Omental fat pad (tissue), 4 donors: ENCODE measurements around the gene DHRSX. TPM values are rescaled to one million over a fixed set of nuclear protein-coding genes. Genes with fewer than 3 reads are reported as not detected.

Source experiments
- ATAC-seq: fragments of 150-250 bp; one replicate; pipeline ENCODE4 v1.9.1; 2016; ENCODE audit warnings: mild to moderate bottlenecking, moderate library complexity; ENCODE audit not compliant: low FRiP score
- DNase-seq: peaks from one replicate; pipeline ENCODE4 v3.0.0-alpha.2; 2019; ENCODE audit warnings: low spot score
- CTCF ChIP-seq, 3 donors: fragments of 450-650 bp; IDR thresholded peaks; one replicate each; pipeline ENCODE4 v1.5.1; 2016 to 2017; ENCODE audit warnings: antibody characterized with exemption in 3 of 3, mild to moderate bottlenecking in 3 of 3, moderate library complexity in 2 of 3
- total RNA-seq, 4 donors: library from RNA; depleted of rRNA; stranded (reverse); fragments of >200 nt; gene quantifications; one replicate each; pipeline ENCODE4 v1.1.0, GENCODE V29; 2016

The DHRSX gene
- total RNA-seq, 4 donors from 2014 or later: 18.6 to 34.2 (median 21.4) TPM

DNA sequence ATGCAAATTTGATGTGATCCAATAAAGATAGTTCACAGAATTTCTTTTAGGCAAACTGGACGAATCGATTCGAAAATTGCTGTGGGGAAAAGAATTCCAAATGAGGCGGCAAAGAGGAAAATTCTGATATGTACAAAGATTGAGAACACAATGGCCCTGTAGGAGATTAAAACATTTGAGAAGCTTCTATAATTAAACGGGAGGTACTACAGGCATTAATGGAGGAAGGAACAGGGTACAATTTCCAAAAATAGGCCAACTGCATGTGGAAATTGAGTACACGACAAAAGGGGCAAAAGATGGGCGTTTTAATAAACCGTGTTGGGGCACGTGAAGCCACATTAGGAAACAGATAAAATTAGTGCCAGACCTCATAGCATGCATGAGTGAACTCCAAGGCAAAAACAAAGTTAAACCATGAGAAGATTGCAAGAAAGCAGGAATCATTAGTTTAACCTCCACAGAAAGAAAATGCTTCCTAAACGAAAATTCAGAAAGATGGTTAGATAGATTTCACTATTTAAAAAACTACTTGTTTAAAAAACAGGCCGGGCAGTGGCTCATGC lies 68.4 kb downstream of the DHRSX start:
- no peak for TF ChIP-seq CTCF (IDR thresholded peaks at IDR 0.05)
- DNase-seq: no peak
- ATAC-seq: no peak

DNA sequence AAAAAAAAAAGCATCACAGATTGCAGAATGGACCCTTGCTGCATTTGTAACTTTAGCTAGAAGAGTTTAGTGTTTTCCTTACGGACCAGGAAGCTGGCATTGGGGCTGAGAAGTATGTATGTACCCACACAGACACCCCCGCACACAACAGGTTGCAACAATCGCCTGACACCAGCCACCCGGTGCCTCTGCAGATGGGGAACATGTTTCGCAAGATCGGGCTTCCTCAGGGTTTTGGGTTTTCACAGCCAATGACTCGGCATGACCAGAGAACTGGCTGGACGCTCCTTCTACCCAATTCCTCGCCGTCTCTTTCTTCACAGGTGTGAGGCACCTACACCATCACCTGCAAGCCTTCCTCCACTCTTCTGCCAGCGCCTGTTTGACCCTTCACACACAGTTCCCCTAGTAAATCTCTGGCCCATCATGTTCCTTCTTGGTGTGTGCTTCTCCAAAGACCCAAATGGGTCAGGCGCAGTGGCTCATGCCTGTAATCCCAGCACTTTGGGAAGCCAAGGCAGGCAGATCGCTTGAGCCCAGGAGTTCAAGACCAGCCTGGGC lies 70.4 kb downstream of the DHRSX start:
- no peak for ATAC-seq
- no peak for TF ChIP-seq CTCF (IDR thresholded peaks at IDR 0.05)
- DNase-seq: no peak

DNA sequence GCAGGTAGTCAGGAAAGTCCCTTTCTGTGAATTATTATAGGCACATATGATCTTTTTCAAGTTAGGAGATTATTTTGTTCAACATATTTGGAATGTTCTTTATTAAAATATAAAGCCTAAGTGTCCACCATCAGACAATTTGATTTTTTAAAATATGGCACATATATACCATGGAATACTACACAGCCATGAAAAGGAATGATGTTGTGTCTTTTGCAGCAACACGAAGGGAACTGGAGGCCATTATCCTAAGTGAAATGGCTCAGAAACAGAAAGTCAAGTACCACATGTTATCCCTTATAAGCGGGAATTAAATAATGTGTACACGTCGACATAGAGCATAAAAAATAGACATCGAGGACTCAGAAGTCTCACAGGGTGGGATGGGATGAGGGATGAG lies 73.0 kb downstream of the DHRSX start:
- ATAC-seq (no peak), DNase-seq (no peak)
- TF ChIP-seq CTCF (IDR thresholded peaks at IDR 0.05): no peak

- TF ChIP-seq CTCF (IDR thresholded peaks at IDR 0.05): no peak
- ATAC-seq (no peak), DNase-seq (no peak)
Measured at GRCh38 chrX:2427147-2427546, 73.6 kb downstream of the DHRSX start.

DNA sequence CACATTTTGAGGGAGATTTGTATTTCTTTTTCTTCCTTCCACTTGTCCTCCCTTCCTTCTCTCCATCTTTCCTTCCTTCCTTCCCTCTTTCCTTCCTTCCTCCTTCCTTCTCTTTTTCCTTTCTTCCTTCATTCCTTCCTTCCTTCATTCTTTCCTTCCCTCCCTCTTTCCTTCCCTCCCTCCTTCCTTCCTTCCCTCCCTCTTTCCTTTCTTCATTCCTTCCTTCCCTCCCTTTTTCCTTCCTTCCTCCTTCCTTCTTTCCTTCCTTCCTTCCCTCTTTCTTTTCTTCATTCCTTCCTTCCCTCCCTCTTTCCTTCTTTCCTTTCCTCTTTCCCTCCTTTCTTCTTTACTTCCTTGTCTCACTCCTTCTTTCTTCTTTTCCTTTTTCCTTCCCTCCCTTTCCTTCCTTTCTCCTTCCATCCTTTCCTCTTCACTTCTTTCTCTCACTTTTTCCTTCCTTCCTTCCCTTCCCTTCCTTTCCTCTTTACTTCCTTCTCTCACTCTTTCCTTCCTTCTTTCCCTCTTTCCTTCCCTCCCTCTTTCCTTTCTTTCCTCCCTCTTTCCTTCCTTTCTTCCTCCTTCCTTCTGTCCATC lies 74.4 kb downstream of the DHRSX start:
- no peak for DNase-seq
- TF ChIP-seq CTCF (IDR thresholded peaks at IDR 0.05): no peak
- ATAC-seq: no peak

DNA sequence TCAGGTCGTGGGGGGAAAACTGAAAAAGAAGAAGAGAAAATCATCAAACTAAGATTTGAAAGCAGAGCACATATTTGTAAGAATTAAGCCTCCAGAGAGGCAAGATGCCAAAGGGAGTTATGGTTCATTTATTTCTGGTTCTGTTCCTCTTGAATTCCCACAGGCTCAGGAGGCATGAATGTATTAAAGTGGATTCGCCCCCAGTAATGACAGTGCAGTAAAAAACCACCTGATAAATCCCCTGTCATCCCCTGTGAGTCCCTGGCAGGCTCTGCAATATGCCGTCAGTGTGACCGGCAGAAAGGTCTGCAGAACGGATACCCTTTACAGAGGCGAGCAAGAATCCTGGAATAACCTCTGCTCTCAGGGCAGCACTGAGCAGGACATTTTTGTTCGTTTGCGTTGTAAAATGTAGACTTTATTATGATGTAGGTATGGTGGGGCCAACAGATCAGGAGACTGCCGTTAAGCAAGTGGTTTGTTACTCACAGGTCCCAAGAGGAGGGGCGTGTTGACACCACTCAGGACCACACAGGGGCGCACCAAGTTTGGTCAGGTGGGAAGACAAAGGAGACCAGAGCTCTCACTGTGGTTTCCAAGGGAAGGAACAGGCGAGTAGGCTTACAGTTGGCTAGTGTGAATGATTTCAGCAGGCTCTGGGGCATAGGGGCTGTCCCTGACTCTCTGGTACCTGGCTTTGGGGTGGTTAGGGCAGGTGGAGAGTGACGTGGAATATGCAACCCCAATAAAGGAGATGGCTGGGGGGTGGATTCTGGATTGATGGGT lies 75.3 kb downstream of the DHRSX start:
- no peak for TF ChIP-seq CTCF (IDR thresholded peaks at IDR 0.05)
- ATAC-seq (no peak), DNase-seq (no peak)
